Measurements from ENCODE around the gene ACTR3C. TPM values are rescaled to one million over a fixed set of nuclear protein-coding genes. Genes with fewer than 3 reads are reported as not detected.

The ACTR3C gene
- total and polyA plus RNA-seq, 2 donors (not counting 1 experiment from before 2014, with no cell fraction given): 4.0 to 20.7 TPM

GRCh38 chr7:150368884-150369747, 45.8 kb upstream of the ACTR3C start:
- Mint-ChIP-seq H3K9me3 (ENCODE audit: insufficient read depth) (no peaks in the 10 kb centered on the region), H3K4me1 (peaks cover 69% of the 10 kb centered on the region)
- intact Hi-C loops (cut with micrococcal nuclease): loop anchor here (1.0 to 10.0 kb wide), 4 partner anchors 9 to 690 kb away; partner anchors contain the start of genes ABCB8, ATG9B and SLC4A2

More at GRCh38 chr7:150368884-150369747, 45.8 kb upstream of the ACTR3C start:
- peak overlapping the region; percentile 98 to 99 for H3K27ac ChIP-seq (ENCODE audit: low read length in 2 of 2)
- H3K4me3 ChIP-seq (ENCODE audit: control extremely low read depth in 1 of 5, extremely low read depth in 1 of 5, insufficient read depth in 1 of 5, low read depth in 2 of 5, low read length in 4 of 5): peak overlapping the region; percentile 62 to 98 (median 82)
- H3K27me3 ChIP-seq (replicated peaks in 1 of 4; ENCODE audit: control extremely low read depth in 1 of 4, control insufficient read depth in 3 of 4, insufficient read depth in 4 of 4, low read length in 3 of 4): no peaks in the 10 kb centered on the region
- peaks cover 0 to 31% of the 10 kb centered on the region in 2 experiments for H3K36me3 ChIP-seq (replicated peaks in 1 of 2; ENCODE audit: control extremely low read depth in 1 of 2, control insufficient read depth in 1 of 2, extremely low read depth in 1 of 2, insufficient read depth in 2 of 2, low read length in 1 of 2)
- peaks cover 49 to 68% of the 10 kb centered on the region in 2 donors for H3K4me1 ChIP-seq (ENCODE audit: control insufficient read depth in 2 of 2, insufficient read depth in 2 of 2, low read length in 2 of 2)
- ATAC-seq (ENCODE audit: low read depth) (peak; percentile 48), DNase-seq (peak; percentile 87)
- no peaks in the 10 kb centered on the region for H3K27me3 Mint-ChIP-seq
- TF ChIP-seq CTCF (IDR thresholded peaks at IDR 0.05) (no peak), EZH2 (IDR thresholded peaks at IDR 0.05; ENCODE audit: borderline replicate concordance, insufficient read depth, low read depth, low read length, poor library complexity, severe bottlenecking) (no peak)
- WGBS (ENCODE audit: insufficient coverage): under 1% methylated on average over 55 of the region's 58 CpGs
- peak overlapping the region; percentile 76 for H2AFZ ChIP-seq (ENCODE audit: insufficient read depth, low read depth, low read length, poor library complexity, severe bottlenecking)
- peak overlapping the region; percentile 88 for H3K9ac ChIP-seq (ENCODE audit: low read length)
- peaks cover 31% of the 10 kb centered on the region for H3K79me2 ChIP-seq (ENCODE audit: control insufficient read depth, insufficient read depth, low read length)
- ChIA-PET POLR2A (interaction anchor here (0.6 to 6.6 kb wide), 5 partner anchors 10 to 38 kb away, joined by 4 to 120 read pairs (median 4); partner anchors contain the start of gene ZNF775), CTCF (interaction anchor here (0.6 to 7.3 kb wide), 8 partner anchors 9 to 883 kb away, joined by 3 to 71 read pairs (median 4); a partner anchor contains a TSS)
- H3K9me3 ChIP-seq (ENCODE audit: control extremely low read depth in 1 of 3, control insufficient read depth in 2 of 3, insufficient read depth in 1 of 3, low read length in 2 of 3): no peaks in the 10 kb centered on the region
- peak overlapping the region; percentile 85 for H3K4me2 ChIP-seq (replicated peaks; ENCODE audit: low read depth, low read length, poor library complexity, severe bottlenecking)
- H3K27ac Mint-ChIP-seq: peak overlapping the region; percentile 98
- peak overlapping the region; percentile 92 for H3K4me3 Mint-ChIP-seq
- peaks cover 26% of the 10 kb centered on the region for H4K20me1 ChIP-seq (ENCODE audit: control insufficient read depth, insufficient read depth, low read length, poor library complexity, severe bottlenecking)
